NCI-H524 (cell line): ENCODE results near the gene SLX4IP.

Experiments used
- DNase-seq, 2 experiments: peaks; one replicate each; lab custom pipeline; 2025; lab: John Stamatoyannopoulos, UW

SLX4IP gene

GRCh38 chr20:10648651-10649050 is 213.5 kb downstream of the SLX4IP start:
- no peak for DNase-seq

- no peak for DNase-seq
These were observed 214.1 kb downstream of the SLX4IP start for GRCh38 chr20:10649080-10649796.

DNA sequence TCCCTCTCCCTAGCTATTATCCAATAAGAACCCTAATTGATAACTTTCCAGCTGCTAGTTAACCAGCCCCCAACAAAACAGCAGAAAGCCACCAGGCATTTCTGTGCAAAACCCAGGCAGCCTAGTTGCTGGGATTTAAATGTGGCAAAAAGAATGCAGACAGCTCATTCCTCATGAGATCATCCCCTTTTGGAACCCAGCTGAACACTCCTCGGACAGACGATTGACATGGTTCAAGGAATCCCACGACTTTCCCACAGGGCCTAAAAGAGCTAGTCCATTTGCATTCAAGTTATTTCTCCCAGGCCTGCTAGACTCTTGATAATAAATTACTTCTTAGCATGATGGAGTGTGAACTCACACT is 214.7 kb downstream of the SLX4IP start:
- DNase-seq: no peak

DNA sequence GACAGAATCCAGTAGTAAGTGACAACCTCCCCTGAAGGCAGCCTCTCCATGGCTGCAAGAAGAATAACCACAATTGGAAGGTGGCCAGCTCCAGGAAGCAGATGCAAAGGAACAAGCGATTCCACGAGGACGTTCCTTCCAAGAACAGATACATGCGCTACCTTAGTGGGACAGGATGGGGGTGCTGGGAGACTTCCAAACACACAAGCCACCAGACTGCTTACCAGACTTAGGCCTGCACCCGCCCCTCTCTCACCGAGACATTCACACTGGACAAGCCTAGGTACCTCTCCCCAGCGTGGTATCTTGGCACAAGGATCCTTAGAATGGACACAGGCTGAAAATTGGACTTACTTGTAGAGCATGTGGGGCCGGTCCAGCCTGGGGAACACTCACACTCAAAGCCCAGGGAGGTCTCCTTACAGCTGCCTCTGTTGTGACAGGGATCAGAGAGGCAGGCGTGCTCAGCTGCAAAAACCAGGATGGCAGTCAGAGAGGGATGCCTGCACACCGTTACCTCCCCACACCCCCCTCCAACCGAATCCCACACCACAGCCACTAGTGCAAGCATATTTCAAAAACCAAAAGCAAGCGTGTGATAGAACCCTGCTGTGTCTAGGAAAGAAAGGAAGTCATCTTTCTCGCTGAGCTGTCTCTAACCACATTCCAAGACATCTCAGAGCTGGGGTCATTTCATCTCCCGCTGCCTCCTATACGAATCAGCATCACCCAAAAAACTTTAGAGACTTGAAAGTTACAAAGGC is 216.3 kb downstream of the SLX4IP start:
- DNase-seq: peak in 1 of 2 experiments; percentile 15

DNA sequence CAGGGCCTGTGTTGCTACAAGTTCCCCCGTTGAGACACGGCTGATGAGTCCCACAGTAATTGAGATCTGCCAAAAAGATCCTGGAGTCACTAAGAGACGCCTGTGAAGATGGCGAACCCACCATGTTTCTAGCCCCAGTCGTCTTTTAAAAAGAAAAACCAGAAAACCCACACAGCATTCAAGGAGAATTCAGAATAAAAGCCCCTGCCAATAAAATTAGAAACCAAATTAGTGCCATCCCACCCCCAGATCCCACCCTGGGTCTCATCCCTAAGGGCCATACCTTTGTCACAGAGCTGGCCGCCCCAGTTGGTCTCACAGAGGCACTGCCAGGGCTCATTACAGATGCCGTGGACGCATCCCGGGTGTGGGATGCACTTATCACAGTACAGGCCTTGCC is 217.1 kb downstream of the SLX4IP start:
- no peak for DNase-seq

DNA sequence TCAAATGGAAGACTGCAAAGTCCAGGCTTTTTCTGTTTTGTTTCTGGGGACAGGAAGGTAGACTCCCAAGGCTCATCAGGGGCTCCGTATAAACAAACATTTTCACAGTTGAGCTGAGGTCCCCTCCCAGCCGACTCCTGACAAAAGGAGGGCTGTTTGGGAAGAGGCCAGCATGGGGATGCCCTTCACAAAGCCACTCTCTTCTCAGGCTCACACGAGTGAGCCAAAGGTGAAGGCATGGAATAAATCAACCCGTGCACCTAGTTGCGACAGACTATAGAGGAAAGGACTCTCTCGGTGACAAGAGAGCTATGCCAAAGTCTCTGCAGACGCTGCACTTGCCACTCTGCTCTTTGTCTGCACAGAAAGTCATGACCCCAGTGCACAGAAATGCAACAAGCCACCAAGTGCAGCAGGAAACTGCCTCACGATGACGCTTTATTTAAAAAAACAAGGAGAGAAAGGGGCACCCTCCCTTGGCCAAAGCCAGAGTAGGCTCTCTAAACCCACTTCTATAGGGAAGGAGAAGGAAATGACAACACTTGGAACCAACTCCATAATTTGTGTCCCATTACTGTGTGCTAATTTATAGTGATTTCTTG is 217.7 kb downstream of the SLX4IP start:
- no peak for DNase-seq

- DNase-seq: no peak
These were observed 218.6 kb downstream of the SLX4IP start for GRCh38 chr20:10653599-10654249.

DNA sequence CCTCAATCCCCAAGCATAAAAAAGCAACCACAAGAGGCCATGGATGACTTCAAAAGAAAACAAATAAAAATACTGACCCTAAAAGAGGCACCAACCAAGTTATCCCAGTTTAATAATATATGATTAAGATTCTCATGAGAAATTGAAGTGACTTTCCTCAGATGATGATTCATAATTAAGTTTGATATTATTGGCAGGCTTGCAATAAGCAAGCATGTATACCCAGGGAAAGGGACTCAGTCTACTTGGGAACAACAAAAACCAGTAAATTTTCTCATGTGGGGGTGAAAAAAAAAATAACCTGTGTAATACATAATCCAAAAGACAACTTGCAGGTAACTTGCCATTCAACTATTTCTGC is 219.1 kb downstream of the SLX4IP start:
- DNase-seq: no peak

DNA sequence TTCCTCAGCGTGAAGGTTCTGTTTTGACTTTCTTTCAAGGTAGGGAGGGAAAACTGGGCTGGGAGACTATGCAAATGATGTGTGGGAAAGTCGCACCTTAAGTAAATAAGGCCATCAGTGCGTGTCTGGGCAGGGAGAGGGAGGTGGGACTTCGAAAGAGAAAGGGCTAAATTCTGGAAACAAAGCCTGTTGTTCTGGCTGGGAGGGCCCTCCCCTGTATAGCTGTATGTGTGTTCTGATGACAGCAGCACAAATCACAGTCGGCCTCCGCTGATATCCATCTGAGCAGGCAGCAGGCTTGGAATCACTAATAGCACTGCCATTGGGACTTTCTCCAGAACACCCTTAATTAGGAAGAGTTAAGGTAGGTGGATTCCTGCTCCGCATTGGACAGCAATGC is 219.5 kb downstream of the SLX4IP start:
- no peak for DNase-seq

DNA sequence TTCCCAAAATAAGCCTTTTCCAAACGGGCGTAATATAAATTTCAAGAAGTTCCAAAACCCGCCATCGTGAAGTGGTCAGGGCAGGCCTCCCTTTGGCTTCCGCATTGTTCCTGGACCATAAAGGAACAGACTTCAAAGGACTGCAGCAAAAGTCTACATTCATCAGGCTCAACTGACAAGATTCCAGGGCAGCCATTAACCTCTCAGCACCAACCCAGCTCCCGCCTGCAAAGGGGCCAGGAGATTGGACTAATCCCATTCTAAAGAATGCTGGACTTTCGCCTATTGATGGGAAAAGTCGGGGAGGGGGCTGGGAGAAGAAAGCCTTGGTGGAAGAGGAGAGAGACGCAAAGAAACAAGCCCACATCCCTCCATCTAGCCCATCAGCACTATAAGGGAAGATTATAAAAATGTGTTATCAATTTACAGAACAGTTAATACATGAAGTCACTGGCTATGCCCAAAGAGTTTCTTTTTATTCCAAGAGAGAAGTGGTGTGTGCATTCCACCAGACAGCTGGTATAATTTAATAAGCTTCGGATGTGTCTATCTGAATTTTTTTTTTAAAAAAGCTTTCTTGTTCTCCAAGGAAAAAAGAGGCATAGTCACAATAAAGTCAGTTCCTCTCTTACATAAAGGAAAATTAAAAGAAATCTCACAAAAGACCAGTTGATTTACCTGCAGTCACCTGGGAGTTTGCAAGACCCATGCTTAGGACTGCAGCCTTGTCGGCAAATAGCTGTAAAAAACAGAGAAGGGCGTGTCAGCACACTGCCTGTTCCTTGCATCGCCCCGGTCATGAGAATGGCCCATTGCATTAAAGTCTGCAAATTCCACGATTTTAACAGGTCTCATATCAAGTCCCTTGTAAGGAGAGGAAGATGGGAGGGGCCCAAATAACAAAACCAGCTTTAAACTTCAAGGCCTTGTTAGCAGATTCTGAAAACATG is 220.9 kb downstream of the SLX4IP start:
- no peak for DNase-seq

GRCh38 chr20:10657453-10657852 is 222.3 kb downstream of the SLX4IP start:
- DNase-seq: no peak

DNA sequence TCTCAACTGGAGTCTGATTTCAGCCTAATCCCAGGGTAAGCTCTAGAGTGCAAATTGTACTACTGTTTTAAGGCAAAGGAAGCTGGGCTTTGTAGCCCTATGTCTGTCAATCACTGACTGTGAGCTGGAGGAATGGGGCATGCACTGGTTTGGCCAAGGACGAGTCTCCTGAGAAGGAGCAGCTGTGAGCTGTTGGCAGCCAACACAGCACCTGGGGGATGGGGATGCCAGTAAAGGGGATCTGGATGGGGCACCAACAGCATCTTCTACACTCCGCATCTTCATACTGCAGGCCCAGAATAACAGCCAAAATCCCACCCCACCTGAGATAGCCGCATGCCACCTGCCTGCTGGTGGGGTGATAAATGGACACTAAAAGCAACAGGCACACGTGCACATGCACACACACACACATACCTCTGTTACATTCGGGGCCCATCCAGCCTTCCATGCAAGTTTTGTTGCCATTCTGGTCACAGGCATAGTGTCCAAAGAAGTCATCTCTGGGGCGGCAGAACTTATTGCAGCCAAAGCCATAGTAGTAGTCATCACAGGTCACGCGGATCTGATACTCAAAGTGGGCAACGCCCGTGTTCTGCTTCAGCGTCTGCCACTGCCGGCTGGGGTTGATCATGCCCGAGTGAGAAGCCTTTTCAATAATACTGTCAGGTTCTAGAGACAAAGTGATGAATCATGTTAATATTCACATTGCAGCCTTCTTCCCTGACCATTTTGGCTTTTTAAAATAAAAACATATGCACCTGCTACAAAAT is 223.1 kb downstream of the SLX4IP start:
- peak in 1 of 2 experiments; percentile 41 for DNase-seq

DNA sequence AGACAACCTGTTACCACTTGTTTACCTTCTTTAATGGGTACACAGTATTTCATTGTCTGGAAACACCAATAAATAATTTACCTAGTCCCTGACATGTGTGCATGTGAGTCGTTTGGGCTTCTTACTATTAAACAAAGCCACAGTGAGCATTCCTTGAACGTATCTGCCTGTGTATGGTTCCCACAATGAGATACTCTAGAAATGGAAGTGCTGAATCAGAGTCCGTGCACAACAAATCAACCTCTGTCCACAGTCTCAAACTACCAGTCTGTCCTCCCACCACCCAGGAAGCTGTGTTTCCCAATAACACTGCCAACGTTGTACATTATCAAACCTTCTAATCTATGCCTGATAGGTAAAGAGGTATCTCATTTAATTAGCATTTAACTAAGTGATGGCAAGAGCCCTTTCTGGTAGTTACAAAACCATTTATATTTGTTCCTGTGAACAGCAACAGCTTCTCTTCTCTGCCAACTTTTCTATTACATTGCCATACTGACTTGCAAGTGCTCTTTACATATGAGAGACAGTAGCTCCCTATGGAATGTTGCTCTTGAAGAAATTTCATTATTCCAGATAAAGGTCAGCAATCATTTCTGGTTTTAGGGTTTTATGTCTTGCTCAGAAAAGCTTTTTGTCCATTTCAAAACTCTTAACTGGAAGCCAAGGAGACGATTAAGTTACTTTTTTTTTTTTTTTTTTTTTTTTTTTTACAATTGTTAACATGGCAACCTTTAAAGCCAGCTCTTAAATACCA is 223.9 kb downstream of the SLX4IP start:
- no peak for DNase-seq

GRCh38 chr20:10659651-10660601 is 224.8 kb downstream of the SLX4IP start:
- no peak for DNase-seq

- DNase-seq: no peak
These were observed 225.6 kb downstream of the SLX4IP start for GRCh38 chr20:10660661-10661060.

GRCh38 chr20:10661261-10661660 is 226.2 kb downstream of the SLX4IP start:
- DNase-seq: no peak

DNA sequence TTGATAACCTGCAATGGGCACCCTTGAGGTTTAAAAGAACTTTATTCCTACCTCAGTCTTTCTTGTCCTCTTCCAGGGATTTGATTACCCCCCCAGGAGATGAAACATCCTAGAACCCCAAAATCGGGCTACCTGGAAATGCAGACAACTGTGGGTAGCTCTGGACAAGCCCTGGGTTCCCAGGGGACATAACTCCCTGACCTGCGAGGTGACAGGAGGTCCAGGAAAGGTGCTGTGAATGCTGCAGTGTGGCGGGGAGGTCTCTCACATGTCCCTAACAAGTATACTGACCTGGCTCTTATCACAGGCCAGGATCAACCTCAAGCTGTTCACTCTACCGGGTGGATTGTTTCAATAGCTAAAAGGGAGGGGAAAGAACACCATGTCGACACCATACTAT is 227.0 kb downstream of the SLX4IP start:
- DNase-seq: no peak

DNA sequence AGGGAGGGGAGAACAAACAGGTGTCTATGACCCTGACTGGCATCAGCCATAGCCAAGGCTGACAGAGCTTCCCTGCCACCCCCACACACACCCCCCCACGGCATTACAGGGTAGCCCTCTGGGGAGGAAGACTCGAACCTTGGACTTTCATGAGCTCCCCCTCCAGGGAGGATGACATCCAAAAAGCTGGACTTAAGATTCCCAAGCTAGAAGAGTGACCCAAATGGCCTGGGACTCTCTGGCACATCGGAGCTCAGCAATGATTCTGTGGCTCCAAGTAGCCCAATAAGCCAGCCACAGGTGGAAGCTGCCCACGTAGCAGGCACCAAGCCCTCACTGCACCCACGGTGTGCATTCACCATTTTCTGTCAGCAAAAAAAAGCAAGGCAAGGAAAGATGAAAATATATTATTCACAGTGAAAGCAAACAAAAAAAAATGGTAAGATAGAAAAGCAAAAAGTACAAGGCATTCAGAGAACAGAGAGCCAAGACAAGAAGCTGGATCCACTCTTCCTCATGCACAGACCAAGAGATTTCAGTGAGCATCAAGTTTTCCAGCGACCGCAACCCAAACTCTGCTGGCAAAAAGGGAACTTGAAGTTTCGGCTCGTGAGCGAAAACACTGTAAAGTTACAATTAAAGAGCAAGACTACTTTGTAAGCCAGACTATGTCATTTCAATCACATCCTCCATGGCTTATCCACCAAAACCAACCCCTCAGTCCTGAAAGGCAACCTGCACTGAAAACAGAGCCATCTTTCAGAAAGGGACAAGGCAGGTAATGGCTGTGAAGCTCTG is 227.8 kb downstream of the SLX4IP start:
- no peak for DNase-seq
